Measurements from ENCODE around the gene NKPD1.

Gene NKPD1

GRCh38 chr19:45117167-45117594 lies 43.6 kb downstream of the NKPD1 start:
- no peak for DNase-seq (ENCODE audit: low read depth)

DNA sequence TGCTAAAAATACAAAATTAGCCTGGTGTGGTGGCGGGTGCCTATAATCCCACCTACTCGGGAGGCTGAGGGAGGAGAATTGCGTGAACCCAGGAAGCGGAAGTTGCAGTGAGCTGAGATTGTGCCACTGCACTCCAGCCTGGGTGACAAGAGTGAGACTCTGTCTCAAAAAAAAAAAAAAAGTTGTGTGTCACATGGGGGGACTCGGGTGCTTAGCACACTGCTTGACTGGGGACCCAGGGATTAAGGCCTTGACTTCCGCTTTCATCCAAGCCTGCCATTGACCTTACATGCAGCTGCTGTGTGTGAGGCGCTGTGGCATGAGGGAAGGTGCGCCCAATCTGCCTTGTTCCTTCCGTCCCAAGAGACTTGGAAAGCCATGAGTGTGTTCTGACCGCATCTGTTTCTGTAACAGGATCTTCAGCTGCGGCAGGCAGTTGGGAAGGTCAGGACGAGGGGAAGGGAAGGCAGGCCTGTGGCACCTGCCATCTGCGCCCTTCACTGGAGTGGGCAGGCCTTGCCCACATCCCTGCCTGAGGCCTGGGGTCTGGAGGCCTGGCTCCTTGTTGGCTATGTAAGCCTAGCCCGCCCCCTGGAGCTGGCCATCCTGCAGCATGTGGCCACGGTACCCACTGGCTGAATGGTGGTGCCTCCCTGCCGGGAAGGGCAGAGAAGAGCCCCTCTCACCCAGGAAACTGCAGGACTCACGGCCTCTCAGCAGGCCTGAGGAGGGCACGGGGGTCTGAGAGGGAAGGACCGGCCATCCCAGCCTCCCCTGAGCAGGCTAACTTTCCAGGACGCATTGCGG lies 44.8 kb downstream of the NKPD1 start:
- no peak for DNase-seq (ENCODE audit: low read depth)

GRCh38 chr19:45114116-45114515 lies 46.7 kb downstream of the NKPD1 start:
- DNase-seq (ENCODE audit: low read depth) = no peak

DNA sequence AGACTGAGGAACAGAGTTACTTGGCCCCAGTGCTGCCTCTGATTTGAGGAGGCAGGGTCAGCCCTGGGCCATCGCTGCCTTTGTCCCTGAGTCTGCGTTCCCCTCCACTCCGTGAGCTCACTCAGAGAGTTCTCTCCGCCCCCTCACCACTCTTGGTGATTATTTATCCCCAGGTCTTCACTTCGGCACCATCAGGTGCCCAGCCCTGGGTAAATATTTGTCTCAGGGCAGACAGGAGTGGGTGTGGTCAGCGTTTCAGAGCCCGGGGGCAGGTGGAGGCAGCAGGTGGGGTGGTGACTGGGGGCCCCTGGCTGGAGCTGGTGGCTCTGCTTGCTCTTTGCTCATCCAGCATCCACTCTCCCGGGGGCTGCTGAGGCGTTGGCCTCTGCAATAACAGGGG lies 47.2 kb downstream of the NKPD1 start:
- no peak for DNase-seq (ENCODE audit: low read depth)

DNA sequence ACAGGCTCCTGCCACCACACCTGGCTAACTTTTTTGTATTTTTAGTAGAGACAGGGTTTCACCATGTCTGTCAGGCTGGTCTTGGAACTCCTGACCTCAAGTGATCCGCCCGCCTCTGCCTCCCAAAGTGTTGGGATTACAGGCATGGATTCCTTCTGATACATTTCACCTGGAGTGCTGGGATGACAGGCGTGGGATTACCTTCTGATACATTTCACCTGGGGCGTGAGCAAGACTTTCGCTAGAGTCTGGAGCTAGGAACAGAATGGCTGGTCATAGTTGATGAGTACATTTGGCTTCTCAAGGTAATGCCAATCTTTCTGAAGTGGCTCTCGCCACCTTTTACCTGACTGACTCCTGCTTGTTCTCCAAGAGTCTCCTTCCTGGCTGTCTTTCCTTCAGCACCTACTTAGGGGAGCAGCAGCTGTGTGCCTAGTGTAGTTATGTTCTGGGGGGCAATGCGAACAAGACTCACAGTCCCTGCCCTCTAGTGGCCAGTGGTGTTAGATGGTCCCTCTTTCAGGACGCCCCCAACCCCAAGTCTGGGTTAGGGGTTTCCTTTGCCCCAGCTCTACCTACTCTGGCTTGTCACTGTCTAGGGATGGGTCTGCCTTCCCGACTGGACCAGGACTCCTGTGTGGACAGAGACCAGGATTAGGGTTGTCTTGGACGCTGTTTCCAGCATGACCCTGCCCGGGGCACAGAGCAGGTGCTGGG lies 48.5 kb downstream of the NKPD1 start:
- DNase-seq (ENCODE audit: low read depth) = no peak
